Measurements from ENCODE around the gene PSKH1.

DNA sequence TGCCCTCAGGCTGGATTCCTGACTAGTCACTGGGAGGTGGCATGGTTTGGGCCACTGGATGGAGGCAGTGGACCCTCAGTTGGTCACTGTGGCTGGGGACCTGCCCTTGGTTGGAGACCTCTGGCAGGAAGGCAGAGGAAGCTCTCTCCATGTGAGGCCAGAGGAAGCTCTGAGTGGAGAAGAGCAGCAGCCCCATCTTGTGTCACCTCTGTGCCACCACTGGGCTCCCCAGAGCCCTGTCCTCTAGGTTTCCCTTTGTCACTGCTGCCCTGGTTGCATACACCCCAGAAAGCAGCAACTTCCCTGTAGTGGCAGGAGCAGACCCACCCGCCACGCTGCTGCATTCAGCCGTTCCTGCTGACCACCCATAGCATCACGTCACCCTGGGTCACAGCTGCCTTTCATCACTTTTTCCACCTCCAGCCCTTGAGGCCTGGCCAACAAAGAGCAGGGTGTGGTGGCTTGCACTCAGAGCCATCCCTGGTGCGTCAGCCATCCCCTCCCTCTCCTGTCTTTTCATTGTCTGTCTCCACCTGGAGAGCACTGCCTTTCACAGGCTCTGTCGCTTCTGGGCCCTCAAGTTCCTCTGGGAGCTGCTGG, 26.7 kb downstream of the PSKH1 start:
- TF ChIP-seq EZH2phosphoT487 (IDR thresholded peaks at IDR 0.05; ENCODE audit: insufficient read depth, low read depth) = no peak
- TF ChIP-seq EZH2 (IDR thresholded peaks at IDR 0.05; ENCODE audit: insufficient read depth, poor library complexity, severe bottlenecking) = no peak
